Measurements from ENCODE around the gene RIOX2.

DNA sequence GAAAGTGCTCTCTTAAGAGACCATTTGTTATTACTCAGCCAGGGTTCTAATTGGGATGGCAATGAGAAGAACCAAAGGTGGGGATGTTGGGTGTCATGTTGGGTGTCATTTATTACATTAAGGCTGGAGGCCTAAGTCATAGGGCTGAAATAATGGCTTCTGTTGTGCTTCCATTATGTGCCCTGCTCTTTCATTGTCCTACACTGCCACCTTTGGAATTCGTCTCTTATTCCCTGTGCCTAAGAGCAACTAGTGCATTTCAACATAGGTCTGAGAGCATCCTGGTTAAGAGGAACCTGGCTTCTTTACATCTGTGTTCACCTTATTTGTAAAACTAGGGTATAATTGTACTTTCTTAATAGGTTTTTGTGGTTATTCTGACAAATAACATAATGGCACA is 32.2 kb downstream of the RIOX2 start:
- TF ChIP-seq EZH2phosphoT487 (IDR thresholded peaks at IDR 0.05; ENCODE audit: insufficient read depth, low read depth) (no peak), EZH2 (IDR thresholded peaks at IDR 0.05; ENCODE audit: insufficient read depth, poor library complexity, severe bottlenecking) (no peak)

All from GM23248 (cell line).